GM21619 (cell line): ENCODE results near the gene ENTR1.
"Not testable (repeated sequence)": the region's sequence is repeated elsewhere in the genome, so short reads cannot be mapped to it uniquely, and the experiment has no call there.

Experiments
- ATAC-seq: cut with Tn5 transposase; IDR thresholded peaks from one replicate; pipeline ENCODE4 v1.9.1; 2021; ENCODE audit not compliant: unreplicated experiment

The ENTR1 gene

GRCh38 chr9:136438548-136439480 is 28.4 kb upstream of the ENTR1 start:
- ATAC-seq = peak; percentile 46

GRCh38 chr9:136437839-136438547 is 27.6 kb upstream of the ENTR1 start:
- no peak for ATAC-seq

GRCh38 chr9:136437430-136437829 is 27.0 kb upstream of the ENTR1 start:
- ATAC-seq = no peak

GRCh38 chr9:136436055-136436634 is 25.7 kb upstream of the ENTR1 start:
- ATAC-seq = no peak

- ATAC-seq = no peak
These were observed 24.3 kb upstream of the ENTR1 start for GRCh38 chr9:136434580-136435169.

- ATAC-seq = no peak
These were observed 23.6 kb upstream of the ENTR1 start for GRCh38 chr9:136433849-136434579.

- no peak for ATAC-seq
These were observed 22.8 kb upstream of the ENTR1 start for GRCh38 chr9:136433043-136433715.

- ATAC-seq = no peak
These were observed 22.2 kb upstream of the ENTR1 start for GRCh38 chr9:136432591-136432990.

GRCh38 chr9:136431782-136432350 is 21.5 kb upstream of the ENTR1 start:
- ATAC-seq = no peak

GRCh38 chr9:136430588-136431234 is 20.3 kb upstream of the ENTR1 start:
- no peak for ATAC-seq

GRCh38 chr9:136429683-136430491 is 19.5 kb upstream of the ENTR1 start:
- ATAC-seq = no peak

GRCh38 chr9:136429075-136429628 is 18.7 kb upstream of the ENTR1 start:
- no peak for ATAC-seq

GRCh38 chr9:136426787-136427186 is 16.4 kb upstream of the ENTR1 start:
- no peak for ATAC-seq

- ATAC-seq = not testable (repeated sequence)
These were observed 15.0 kb upstream of the ENTR1 start for GRCh38 chr9:136425367-136425766.

GRCh38 chr9:136424750-136425362 is 14.4 kb upstream of the ENTR1 start:
- ATAC-seq = no peak

GRCh38 chr9:136423432-136424146 is 13.2 kb upstream of the ENTR1 start:
- ATAC-seq = no peak

- ATAC-seq = no peak
These were observed 12.5 kb upstream of the ENTR1 start for GRCh38 chr9:136422876-136423275.
